CD14-positive monocyte (primary cell): ENCODE measurements around the gene IL18R1. TPM values are rescaled to one million over a fixed set of nuclear protein-coding genes. Genes with fewer than 3 reads are reported as not detected.

Experiments
- DNase-seq, 3 donors: peaks; one replicate each; pipeline ENCODE4 v3.0.0-alpha.2; 2011 to 2022
- H2AFZ ChIP-seq: 2 replicates; pipeline ENCODE4 v1.6.0; 2012; ENCODE audit warnings: mild to moderate bottlenecking, low read depth, low read length, inconsistent platforms; ENCODE audit not compliant: insufficient read depth, poor library complexity, severe bottlenecking
- H3K27ac ChIP-seq, 2 donors: 1 replicate in 1 of 2; 2 replicates in 1 of 2; pipeline ENCODE4 v1.5.1; 2012 to 2013; ENCODE audit warnings: low read length in 2 of 2, control low read depth in 1 of 2, inconsistent platforms in 1 of 2, low read depth in 1 of 2, mild to moderate bottlenecking in 1 of 2
- H3K27me3 ChIP-seq, 2 donors: one replicate each; pipeline versions ENCODE4 v1.6.0 to v1.6.1; 2011 to 2013; ENCODE audit warnings: low read length in 2 of 2; ENCODE audit not compliant: control insufficient read depth in 2 of 2, insufficient read depth in 2 of 2
- H3K36me3 ChIP-seq, 2 donors: replicated peaks in 1 of 2; 1 replicate in 1 of 2; 2 replicates in 1 of 2; pipeline versions ENCODE4 v1.5.1 to v1.6.1; 2012 to 2013; ENCODE audit warnings: low read length in 2 of 2, control low read depth in 1 of 2, inconsistent platforms in 1 of 2, mild to moderate bottlenecking in 1 of 2; ENCODE audit not compliant: insufficient read depth in 2 of 2, control insufficient read depth in 1 of 2
- H3K4me1 ChIP-seq, 2 donors: 1 replicate in 1 of 2; 2 replicates in 1 of 2; pipeline versions ENCODE4 v1.5.1 to v1.6.1; 2012 to 2013; ENCODE audit warnings: low read length in 2 of 2, control low read depth in 1 of 2, inconsistent platforms in 1 of 2, mild to moderate bottlenecking in 1 of 2, moderate library complexity in 1 of 2; ENCODE audit not compliant: insufficient read depth in 2 of 2, control insufficient read depth in 1 of 2
- H3K4me2 ChIP-seq: replicated peaks from 2 replicates; pipeline ENCODE3; 2012; ENCODE audit warnings: low read length, moderate library complexity, mild to moderate bottlenecking; ENCODE audit not compliant: poor library complexity, severe bottlenecking; ENCODE audit errors: extremely low read depth
- H3K4me3 ChIP-seq, 3 experiments: fragments of 200-600 bp in 1 of 3; sonication (generic) in 1 of 3; replicated peaks in 1 of 3; 1 replicate in 2 of 3; 2 replicates in 1 of 3; pipeline ENCODE4 v1.5.1; 2011 to 2013; ENCODE audit warnings: low read length in 3 of 3, mild to moderate bottlenecking in 3 of 3, control low read depth in 2 of 3, low read depth in 2 of 3, inconsistent platforms in 1 of 3, moderate library complexity in 1 of 3
- H3K79me2 ChIP-seq: 2 replicates; pipeline ENCODE4 v1.6.0; 2012; ENCODE audit warnings: mild to moderate bottlenecking, control low read depth, inconsistent platforms, low read length, moderate library complexity; ENCODE audit not compliant: insufficient read depth
- H3K9ac ChIP-seq: 2 replicates; pipeline ENCODE4 v1.6.0; 2017; ENCODE audit warnings: low read length, mild to moderate bottlenecking; ENCODE audit not compliant: insufficient read depth, poor library complexity, severe bottlenecking
- H3K9me3 ChIP-seq, 2 donors: replicated peaks in 1 of 2; 1 replicate in 1 of 2; 2 replicates in 1 of 2; pipeline versions ENCODE4 v1.5.1 to v1.6.1; 2012 to 2013; ENCODE audit warnings: low read length in 2 of 2, control low read depth in 1 of 2; ENCODE audit not compliant: control insufficient read depth in 1 of 2, insufficient read depth in 1 of 2
- H4K20me1 ChIP-seq: 2 replicates; pipeline ENCODE4 v1.6.0; 2012; ENCODE audit warnings: mild to moderate bottlenecking, low read length, control low read depth, moderate library complexity; ENCODE audit not compliant: insufficient read depth
- H3K27ac Mint-ChIP-seq, 7 donors: one replicate each; pipeline ENCODE4 v1.8.0; 2020; ENCODE audit warnings: mild to moderate bottlenecking in 7 of 7, mixed read lengths in 7 of 7, moderate library complexity in 6 of 7, inconsistent platforms in 2 of 7
- H3K27me3 Mint-ChIP-seq, 3 donors: one replicate each; pipeline ENCODE4 v1.8.0; 2021 to 2022; ENCODE audit warnings: low read depth in 3 of 3, mild to moderate bottlenecking in 3 of 3, mixed read lengths in 3 of 3, moderate library complexity in 3 of 3, inconsistent platforms in 1 of 3
- H3K36me3 Mint-ChIP-seq, 2 donors: one replicate each; pipeline ENCODE4 v1.8.0; 2020; ENCODE audit warnings: mixed read lengths in 2 of 2, inconsistent platforms in 1 of 2, mild to moderate bottlenecking in 1 of 2
- H3K4me1 Mint-ChIP-seq: one replicate; pipeline ENCODE4 v1.8.0; 2020; ENCODE audit warnings: mild to moderate bottlenecking, mixed read lengths
- H3K4me3 Mint-ChIP-seq, 2 donors: one replicate each; pipeline ENCODE4 v1.8.0; 2020; ENCODE audit warnings: mild to moderate bottlenecking in 2 of 2, mixed read lengths in 2 of 2, moderate library complexity in 1 of 2
- H3K9me3 Mint-ChIP-seq, 7 donors: one replicate each; pipeline ENCODE4 v1.8.0; 2020 to 2022; ENCODE audit warnings: mixed read lengths in 7 of 7, mild to moderate bottlenecking in 6 of 7, moderate library complexity in 6 of 7, inconsistent platforms in 2 of 7
- CTCF ChIP-seq: fragments of 200-600 bp; IDR thresholded peaks from one replicate; pipeline ENCODE4 v1.8.0; 2022; ENCODE audit warnings: antibody characterized with exemption, mild to moderate bottlenecking
- WGBS: methylation state at CpG from one replicate; pipeline ENCODE4 v1.1.5; 2013; ENCODE audit warnings: missing lambda C conversion rate; ENCODE audit not compliant: insufficient coverage; 5-methylcytosine and 5-hydroxymethylcytosine counted together
- intact Hi-C, 2 donors: fragments of 100-400 bp; cut with micrococcal nuclease; formaldehyde crosslinking; loops; one replicate each; pipeline versions ENCODE4 v1.15.0 to v1.15.1; 2023
- polyA plus RNA-seq, 3 donors: library from polyadenylated mRNA; depleted of rRNA in 1 of 3; unstranded in 2 of 3; stranded (reverse) in 1 of 3; fragments of 300-500 nt in 2 of 3; fragments of >200 nt in 1 of 3; fragmentation: Illumina TruSeq in 2 of 3; gene quantifications; 1 replicate in 2 of 3; 2 replicates in 1 of 3; pipeline ENCODE4 v1.2.3, GENCODE V29; 2012 to 2021

Gene IL18R1
- polyA plus RNA-seq, 3 donors, result 0.03 to 0.15 (median 0.11) TPM

DNA sequence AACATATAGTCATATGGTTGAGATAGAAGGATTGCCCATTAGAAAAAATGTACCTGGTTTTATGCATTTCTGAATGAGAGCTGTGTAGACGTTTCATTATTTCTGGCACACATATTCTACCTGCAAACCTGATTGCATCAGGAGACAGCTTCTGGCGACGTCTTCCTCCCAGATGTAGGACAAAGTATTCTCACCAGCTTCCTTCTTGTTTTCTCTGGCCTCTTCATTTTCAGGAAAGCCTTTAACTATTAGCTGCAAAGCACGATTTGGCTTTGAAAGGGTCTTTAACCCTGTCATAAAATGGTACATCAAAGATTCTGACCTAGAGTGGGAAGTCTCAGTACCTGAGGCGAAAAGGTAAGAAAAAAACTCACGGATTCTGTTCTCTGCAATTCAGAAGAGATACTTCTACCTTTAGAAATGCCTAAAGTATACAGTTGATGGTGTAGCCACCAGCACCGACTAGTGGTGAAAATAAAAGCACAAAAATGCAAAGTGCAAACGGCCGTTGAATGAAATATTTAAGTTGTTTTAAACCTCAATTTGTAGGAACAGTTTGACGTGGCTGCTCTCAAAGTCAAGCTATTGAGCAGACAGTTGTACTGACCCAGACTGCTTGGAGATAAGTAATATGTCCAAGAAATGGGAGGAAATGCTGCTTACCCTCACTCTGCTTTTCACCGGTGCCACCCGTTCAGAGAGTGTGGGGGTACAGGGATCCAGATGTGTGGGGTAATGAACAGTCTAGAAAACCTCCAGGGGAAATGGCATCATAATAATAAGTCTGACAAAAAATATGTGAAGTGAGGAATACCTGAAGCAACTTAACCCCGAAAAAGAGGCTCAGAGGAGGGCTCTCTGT, 87.6 kb downstream of the IL18R1 start:
- Histone ChIP-seq H3K9ac (no peak overlapping the region), H3K79me2 (no peaks in the 10 kb centered on the region), H3K4me3 (no peak overlapping the region), H3K27me3 (peaks cover 0 to 3% of the 10 kb centered on the region in 2 donors), H3K36me3 (no peaks in the 10 kb centered on the region), H2AFZ (no peak overlapping the region), H3K4me2 (peak overlapping the region; percentile 1), H3K4me1 (peaks cover 4 to 6% of the 10 kb centered on the region in 2 donors), H4K20me1 (no peaks in the 10 kb centered on the region), H3K27ac (no peak overlapping the region), H3K9me3 (no peaks in the 10 kb centered on the region)
- peak; percentile 18 to 48 (median 29) for DNase-seq
- Mint-ChIP-seq H3K27ac (no peak overlapping the region), H3K27me3 (peaks cover 0 to 3% (median 1%) of the 10 kb centered on the region in 3 donors), H3K9me3 (no peaks in the 10 kb centered on the region), H3K4me1 (peaks cover 5% of the 10 kb centered on the region), H3K36me3 (no peaks in the 10 kb centered on the region), H3K4me3 (peak overlapping the region in 1 of 2 donors; percentile 51)
- peak; percentile 82 for TF ChIP-seq CTCF
- intact Hi-C loops, result loop anchor here (5.0 kb wide), 4 partner anchors 191 to 561 kb away; no protein-coding TSS in a partner anchor
- 20% methylated on average over 5 of the region's 13 CpGs for WGBS

DNA sequence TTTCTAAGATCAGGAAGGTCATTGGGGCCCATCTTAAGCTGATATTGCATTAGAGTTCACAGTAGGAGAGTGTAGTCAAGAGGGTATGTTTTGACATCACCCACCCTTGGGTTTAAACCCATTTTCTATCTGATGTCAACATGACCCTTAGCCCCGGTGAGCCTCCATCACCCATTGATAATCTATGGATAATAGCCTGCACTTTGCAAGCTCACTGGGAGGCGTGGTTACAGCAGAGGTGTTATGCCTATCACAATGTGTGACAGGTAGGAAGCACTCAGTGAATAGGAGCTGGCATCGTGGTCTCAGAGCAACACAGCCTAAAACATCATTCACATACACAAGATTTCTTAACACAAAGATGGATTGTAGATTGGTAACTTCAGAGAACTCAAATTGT, 88.6 kb downstream of the IL18R1 start:
- Mint-ChIP-seq H3K27ac (no peak overlapping the region), H3K4me1 (peaks cover 5% of the 10 kb centered on the region), H3K9me3 (no peaks in the 10 kb centered on the region), H3K4me3 (no peak overlapping the region), H3K27me3 (peaks cover 0 to 3% (median 1%) of the 10 kb centered on the region in 3 donors), H3K36me3 (no peaks in the 10 kb centered on the region)
- no CpG with 5 or more reads among the region's 3 CpGs for WGBS
- Histone ChIP-seq H3K4me3 (no peak overlapping the region), H3K4me2 (no peak overlapping the region), H3K27me3 (peaks cover 0 to 3% of the 10 kb centered on the region in 2 donors), H3K79me2 (no peaks in the 10 kb centered on the region), H3K4me1 (peaks cover 4 to 6% of the 10 kb centered on the region in 2 donors), H4K20me1 (no peaks in the 10 kb centered on the region), H3K9me3 (no peaks in the 10 kb centered on the region), H3K36me3 (no peaks in the 10 kb centered on the region), H2AFZ (no peak overlapping the region), H3K9ac (no peak overlapping the region), H3K27ac (no peak overlapping the region)
- no peak for TF ChIP-seq CTCF
- intact Hi-C loops, result loop anchor here (5.0 kb wide), 4 partner anchors 192 to 562 kb away; no protein-coding TSS in a partner anchor
- no peak for DNase-seq
